Measurements from ENCODE around the gene GYPB. TPM values are rescaled to one million over a fixed set of nuclear protein-coding genes. Genes with fewer than 3 reads are reported as not detected.
"Not testable (repeated sequence)": the region's sequence is repeated elsewhere in the genome, so short reads cannot be mapped to it uniquely, and the experiment has no call there.

GYPB gene
- total RNA-seq, 1 donor from 2014 or later = not detected

GRCh38 chr4:143961075-143961474 lies 58.1 kb downstream of the GYPB start:
- no peak for DNase-seq (ENCODE audit: low read depth)
- H3K4me3 ChIP-seq (ENCODE audit: low read depth, low read length) = no peak overlapping the region
- TF ChIP-seq CTCF (IDR thresholded peaks at IDR 0.05; ENCODE audit: insufficient read depth, low read length, poor library complexity, severe bottlenecking) = no peak

GRCh38 chr4:143955306-143955705 lies 63.9 kb downstream of the GYPB start:
- H3K27me3 ChIP-seq (ENCODE audit: control insufficient read depth, insufficient read depth, low read length); DNase-seq (ENCODE audit: low read depth): not testable (repeated sequence)

More at GRCh38 chr4:143961075-143961474, 58.1 kb downstream of the GYPB start:
- H3K27me3 ChIP-seq (ENCODE audit: control insufficient read depth, insufficient read depth, low read length) = no peaks in the 10 kb centered on the region
- H3K36me3 ChIP-seq (ENCODE audit: control insufficient read depth, insufficient read depth, low read length) = no peaks in the 10 kb centered on the region

GRCh38 chr4:143951458-143951972 lies 67.7 kb downstream of the GYPB start:
- H3K4me3 ChIP-seq (ENCODE audit: low read depth, low read length); H3K36me3 ChIP-seq (ENCODE audit: control insufficient read depth, insufficient read depth, low read length); DNase-seq (ENCODE audit: low read depth); H3K27me3 ChIP-seq (ENCODE audit: control insufficient read depth, insufficient read depth, low read length): not testable (repeated sequence)

More at GRCh38 chr4:143955306-143955705, 63.9 kb downstream of the GYPB start:
- not testable (repeated sequence) for H3K4me3 ChIP-seq (ENCODE audit: low read depth, low read length); H3K36me3 ChIP-seq (ENCODE audit: control insufficient read depth, insufficient read depth, low read length)

- H3K27me3 ChIP-seq (ENCODE audit: control insufficient read depth, insufficient read depth, low read length); DNase-seq (ENCODE audit: low read depth); H3K4me3 ChIP-seq (ENCODE audit: low read depth, low read length); H3K36me3 ChIP-seq (ENCODE audit: control insufficient read depth, insufficient read depth, low read length): not testable (repeated sequence)
These were observed 68.2 kb downstream of the GYPB start for GRCh38 chr4:143950967-143951366.

- not testable (repeated sequence) for H3K4me3 ChIP-seq (ENCODE audit: low read depth, low read length); H3K27me3 ChIP-seq (ENCODE audit: control insufficient read depth, insufficient read depth, low read length); DNase-seq (ENCODE audit: low read depth); H3K36me3 ChIP-seq (ENCODE audit: control insufficient read depth, insufficient read depth, low read length)
These were observed 69.0 kb downstream of the GYPB start for GRCh38 chr4:143950185-143950584.

- not testable (repeated sequence) for DNase-seq (ENCODE audit: low read depth); H3K36me3 ChIP-seq (ENCODE audit: control insufficient read depth, insufficient read depth, low read length); H3K4me3 ChIP-seq (ENCODE audit: low read depth, low read length); H3K27me3 ChIP-seq (ENCODE audit: control insufficient read depth, insufficient read depth, low read length)
These were observed 71.7 kb downstream of the GYPB start for GRCh38 chr4:143947493-143947892.

Other genes with a start within 250 kb of the GYPB start
- 0.34 and 0.75 TPM in 2 replicates for gene GYPE, start 113.8 kb downstream of the GYPB start, total RNA-seq
- not detected in 2 replicates for gene GYPA, start 121.3 kb upstream of the GYPB start, total RNA-seq

All from kidney epithelial cell (primary cell).